HEK293 (cell line): ENCODE data around the gene PRDM11.

Experiments
- CTCF ChIA-PET: fragments of 350-600 bp; formaldehyde crosslinking; extraction: SDS; loops from one replicate; lab custom pipeline; 2021; ENCODE audit warnings: antibody characterized with exemption; lab: Yijun Ruan, JAX
- POLR2A ChIA-PET: fragments of 300-600 bp; formaldehyde crosslinking; extraction: SDS; loops from one replicate; lab custom pipeline; 2020; ENCODE audit warnings: antibody characterized with exemption, inconsistent platforms; lab: Yijun Ruan, JAX
- H3K27ac ChIP-seq: fragments of 200-500 bp; sonication (Bioruptor generic); 2 replicates; pipeline ENCODE4 v1.5.1; 2014; ENCODE audit warnings: low read depth, low read length, control low read depth, inconsistent platforms; ENCODE audit errors: extremely low read depth
- H3K36me3 ChIP-seq, 2 experiments: fragments of 200-500 bp in 1 of 2; sonication (Bioruptor generic) in 1 of 2; 1 replicate in 1 of 2; 2 replicates in 1 of 2; pipeline ENCODE4 v1.5.1; 2014 to 2017; ENCODE audit warnings: inconsistent platforms in 2 of 2, low read length in 2 of 2; ENCODE audit not compliant: control insufficient read depth in 2 of 2, insufficient read depth in 1 of 2
- H3K4me1 ChIP-seq: fragments of 200-500 bp; sonication (Bioruptor generic); 2 replicates; pipeline ENCODE4 v1.5.1; 2014; ENCODE audit warnings: mild to moderate bottlenecking, low read length, inconsistent platforms; ENCODE audit not compliant: control insufficient read depth, insufficient read depth
- H3K4me3 ChIP-seq: 2 replicates; pipeline ENCODE4 v1.5.1; 2011; ENCODE audit warnings: low read depth, mild to moderate bottlenecking, control low read depth, low read length, moderate library complexity
- H3K9me3 ChIP-seq: fragments of 200-500 bp; sonication (Bioruptor generic); 2 replicates; pipeline ENCODE4 v1.5.1; 2014; ENCODE audit warnings: low read depth, low read length, inconsistent platforms; ENCODE audit not compliant: control insufficient read depth, insufficient read depth
- FEZF1 ChIP-seq: fragments of 450-650 bp; formaldehyde crosslinking; IDR thresholded peaks from 2 replicates; pipeline ENCODE4 v1.5.1; 2016; ENCODE audit warnings: missing biosample characterization, missing genetic modification characterization
- GLI2 ChIP-seq: fragments of 450-650 bp; formaldehyde crosslinking; IDR thresholded peaks from 2 replicates; pipeline ENCODE4; 2017; ENCODE audit warnings: missing biosample characterization, missing genetic modification characterization, low read depth, borderline replicate concordance
- GLIS1 ChIP-seq: fragments of 450-650 bp; formaldehyde crosslinking; IDR thresholded peaks from 2 replicates; pipeline ENCODE4 v1.5.1; 2016; ENCODE audit warnings: missing biosample characterization, missing genetic modification characterization
- MZF1 ChIP-seq: fragments of 450-650 bp; formaldehyde crosslinking; IDR thresholded peaks from 2 replicates; pipeline ENCODE4 v1.5.1; 2017; ENCODE audit warnings: missing biosample characterization, missing genetic modification characterization, borderline replicate concordance
- PBX3 ChIP-seq: sonication (generic); formaldehyde crosslinking; IDR thresholded peaks from 2 replicates; pipeline ENCODE4 v1.8.1; 2022; ENCODE audit warnings: mild to moderate bottlenecking, moderate library complexity, missing genetic modification reagents
- PRDM4 ChIP-seq: fragments of 450-650 bp; formaldehyde crosslinking; IDR thresholded peaks from 2 replicates; pipeline ENCODE4 v1.5.1; 2017; ENCODE audit warnings: missing biosample characterization, missing genetic modification characterization
- YY1 ChIP-seq: fragments of 450-650 bp; formaldehyde crosslinking; IDR thresholded peaks from 2 replicates; pipeline ENCODE4 v1.5.1; 2018; ENCODE audit warnings: missing biosample characterization, missing genetic modification characterization
- ZBTB1 ChIP-seq: fragments of 450-650 bp; formaldehyde crosslinking; IDR thresholded peaks from 2 replicates; pipeline ENCODE4 v1.5.1; 2016; ENCODE audit warnings: missing biosample characterization, missing genetic modification characterization
- ZFP69B ChIP-seq: fragments of 450-650 bp; formaldehyde crosslinking; IDR thresholded peaks from 2 replicates; pipeline ENCODE4 v1.5.1; 2016; ENCODE audit warnings: missing biosample characterization, missing genetic modification characterization
- ZIC2 ChIP-seq: fragments of 450-650 bp; formaldehyde crosslinking; IDR thresholded peaks from 2 replicates; pipeline ENCODE4 v1.5.1; 2016; ENCODE audit warnings: missing biosample characterization, missing genetic modification characterization
- ZNF138 ChIP-seq: fragments of 450-650 bp; formaldehyde crosslinking; IDR thresholded peaks from 2 replicates; pipeline ENCODE4 v1.5.1; 2016; ENCODE audit warnings: missing biosample characterization, missing genetic modification characterization, borderline replicate concordance
- ZNF157 ChIP-seq: fragments of 450-650 bp; formaldehyde crosslinking; IDR thresholded peaks from 2 replicates; pipeline ENCODE4 v1.5.1; 2016; ENCODE audit warnings: missing biosample characterization, missing genetic modification characterization
- ZNF214 ChIP-seq: fragments of 450-650 bp; formaldehyde crosslinking; IDR thresholded peaks from 2 replicates; pipeline ENCODE4 v1.5.1; 2017; ENCODE audit warnings: missing biosample characterization, mild to moderate bottlenecking, missing genetic modification characterization, borderline replicate concordance
- ZNF223 ChIP-seq: fragments of 450-650 bp; formaldehyde crosslinking; IDR thresholded peaks from 2 replicates; pipeline ENCODE4 v1.5.1; 2016; ENCODE audit warnings: missing biosample characterization, missing genetic modification characterization
- ZNF266 ChIP-seq: fragments of 450-650 bp; formaldehyde crosslinking; IDR thresholded peaks from 2 replicates; pipeline ENCODE4 v1.5.1; 2016; ENCODE audit warnings: missing biosample characterization, missing genetic modification characterization, low read depth
- ZNF324 ChIP-seq: fragments of 450-650 bp; formaldehyde crosslinking; IDR thresholded peaks from 2 replicates; pipeline ENCODE4 v1.5.1; 2016; ENCODE audit warnings: missing biosample characterization, missing genetic modification characterization
- ZNF404 ChIP-seq: fragments of 450-650 bp; formaldehyde crosslinking; IDR thresholded peaks from 2 replicates; pipeline ENCODE4 v1.5.1; 2017; ENCODE audit warnings: missing biosample characterization, missing genetic modification characterization
- ZNF529 ChIP-seq: fragments of 450-650 bp; formaldehyde crosslinking; IDR thresholded peaks from 2 replicates; pipeline ENCODE4 v1.5.1; 2017; ENCODE audit warnings: missing genetic modification characterization, missing biosample characterization; ENCODE audit not compliant: insufficient replicate concordance
- ZNF626 ChIP-seq: fragments of 450-650 bp; sonication (Bioruptor Pico); formaldehyde crosslinking; IDR thresholded peaks from 2 replicates; pipeline ENCODE4 v1.5.1; 2018; ENCODE audit warnings: missing biosample characterization, missing genetic modification characterization, inconsistent platforms
- ZNF654 ChIP-seq: fragments of 450-650 bp; formaldehyde crosslinking; IDR thresholded peaks from 2 replicates; pipeline ENCODE4 v1.5.1; 2016; ENCODE audit warnings: low read depth, missing biosample characterization, missing genetic modification characterization
- ZNF658 ChIP-seq: fragments of 450-650 bp; formaldehyde crosslinking; IDR thresholded peaks from 2 replicates; pipeline ENCODE4; 2016; ENCODE audit warnings: missing biosample characterization, missing genetic modification characterization
- ZNF830 ChIP-seq: fragments of 450-650 bp; IDR thresholded peaks from 2 replicates; pipeline ENCODE4 v1.5.0; 2018; ENCODE audit warnings: missing biosample characterization, missing genetic modification characterization, low read depth, mild to moderate bottlenecking, moderate library complexity
- ZSCAN23 ChIP-seq: fragments of 450-650 bp; formaldehyde crosslinking; IDR thresholded peaks from 2 replicates; pipeline ENCODE4 v1.5.1; 2016; ENCODE audit warnings: missing biosample characterization, missing genetic modification characterization
- TF ChIP-seq, protein P1 (sequence below): fragments of 450-650 bp; formaldehyde crosslinking; IDR thresholded peaks from 2 replicates; pipeline ENCODE4 v1.5.1; 2016; ENCODE audit warnings: missing biosample characterization, missing genetic modification characterization, borderline replicate concordance
- TF ChIP-seq, protein P2 (sequence below): fragments of 450-650 bp; formaldehyde crosslinking; IDR thresholded peaks from 2 replicates; pipeline ENCODE4 v1.5.1; 2016; ENCODE audit warnings: missing biosample characterization, missing genetic modification characterization
- TF ChIP-seq, protein P3 (sequence below): fragments of 450-650 bp; formaldehyde crosslinking; IDR thresholded peaks from 2 replicates; pipeline ENCODE4 v1.5.1; 2016; ENCODE audit warnings: missing biosample characterization, missing genetic modification characterization, borderline replicate concordance
- TF ChIP-seq, protein P4 (sequence below): fragments of 450-650 bp; formaldehyde crosslinking; IDR thresholded peaks from 2 replicates; pipeline ENCODE4 v1.5.1; 2016; ENCODE audit warnings: missing biosample characterization, missing genetic modification characterization

Gene PRDM11

GRCh38 chr11:45158210-45158731 is 11.8 kb downstream of the PRDM11 start:
- Histone ChIP-seq H3K27ac (no peak overlapping the region), H3K36me3 (no peaks in the 10 kb centered on the region), H3K4me1 (no peaks in the 10 kb centered on the region), H3K4me3 (no peak overlapping the region), H3K9me3 (no peaks in the 10 kb centered on the region)
- POLR2A ChIA-PET, result no interaction called here
- CTCF ChIA-PET, result interaction anchor here (0.6 to 1.2 kb wide), 3 partner anchors 15 to 133 kb away, joined by 5 to 6 read pairs (median 5); no protein-coding TSS in a partner anchor
- TF ChIP-seq ZNF138 (tag by site-specific recombination) (no peak), ZIC2 (tag by site-specific recombination) (peak; percentile 94), GLI2 (tag by site-specific recombination) (no peak), PRDM4 (no peak), YY1 (tag by site-specific recombination) (no peak), ZNF266 (tag by site-specific recombination) (no peak), ZNF404 (tag by site-specific recombination) (no peak), ZNF654 (tag by site-specific recombination) (no peak), ZNF658 (no peak), ZNF626 (tag by site-specific recombination) (no peak), ZNF223 (peak; percentile 77; the same call in 1 of the 2 replicates), ZBTB1 (tag by site-specific recombination) (no peak), ZNF830 (tag by site-specific recombination) (no peak), GLIS1 (tag by site-specific recombination) (peak; percentile 52), ZFP69B (tag by site-specific recombination) (peak; percentile 64; the same call in 1 of the 2 replicates), ZSCAN23 (tag by site-specific recombination) (no peak), ZNF529 (tag by site-specific recombination) (no peak), PBX3 (CRISPR knock-in tag) (0 out of 2 replicates have a peak, but pooled peaks have one; percentile 47), MZF1 (tag by site-specific recombination) (no peak), ZNF324 (tag by site-specific recombination) (no peak), FEZF1 (tag by site-specific recombination) (no peak), ZNF214 (no peak), ZNF157 (tag by site-specific recombination) (no peak)
- TF ChIP-seq, protein P1, sequence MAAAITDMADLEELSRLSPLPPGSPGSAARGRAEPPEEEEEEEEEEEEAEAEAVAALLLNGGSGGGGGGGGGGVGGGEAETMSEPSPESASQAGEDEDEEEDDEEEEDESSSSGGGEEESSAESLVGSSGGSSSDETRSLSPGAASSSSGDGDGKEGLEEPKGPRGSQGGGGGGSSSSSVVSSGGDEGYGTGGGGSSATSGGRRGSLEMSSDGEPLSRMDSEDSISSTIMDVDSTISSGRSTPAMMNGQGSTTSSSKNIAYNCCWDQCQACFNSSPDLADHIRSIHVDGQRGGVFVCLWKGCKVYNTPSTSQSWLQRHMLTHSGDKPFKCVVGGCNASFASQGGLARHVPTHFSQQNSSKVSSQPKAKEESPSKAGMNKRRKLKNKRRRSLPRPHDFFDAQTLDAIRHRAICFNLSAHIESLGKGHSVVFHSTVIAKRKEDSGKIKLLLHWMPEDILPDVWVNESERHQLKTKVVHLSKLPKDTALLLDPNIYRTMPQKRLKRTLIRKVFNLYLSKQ, result no peak
- TF ChIP-seq, protein P2, sequence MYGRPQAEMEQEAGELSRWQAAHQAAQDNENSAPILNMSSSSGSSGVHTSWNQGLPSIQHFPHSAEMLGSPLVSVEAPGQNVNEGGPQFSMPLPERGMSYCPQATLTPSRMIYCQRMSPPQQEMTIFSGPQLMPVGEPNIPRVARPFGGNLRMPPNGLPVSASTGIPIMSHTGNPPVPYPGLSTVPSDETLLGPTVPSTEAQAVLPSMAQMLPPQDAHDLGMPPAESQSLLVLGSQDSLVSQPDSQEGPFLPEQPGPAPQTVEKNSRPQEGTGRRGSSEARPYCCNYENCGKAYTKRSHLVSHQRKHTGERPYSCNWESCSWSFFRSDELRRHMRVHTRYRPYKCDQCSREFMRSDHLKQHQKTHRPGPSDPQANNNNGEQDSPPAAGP, result peak; percentile 20; the same call in 1 of the 2 replicates
- TF ChIP-seq, protein P3, sequence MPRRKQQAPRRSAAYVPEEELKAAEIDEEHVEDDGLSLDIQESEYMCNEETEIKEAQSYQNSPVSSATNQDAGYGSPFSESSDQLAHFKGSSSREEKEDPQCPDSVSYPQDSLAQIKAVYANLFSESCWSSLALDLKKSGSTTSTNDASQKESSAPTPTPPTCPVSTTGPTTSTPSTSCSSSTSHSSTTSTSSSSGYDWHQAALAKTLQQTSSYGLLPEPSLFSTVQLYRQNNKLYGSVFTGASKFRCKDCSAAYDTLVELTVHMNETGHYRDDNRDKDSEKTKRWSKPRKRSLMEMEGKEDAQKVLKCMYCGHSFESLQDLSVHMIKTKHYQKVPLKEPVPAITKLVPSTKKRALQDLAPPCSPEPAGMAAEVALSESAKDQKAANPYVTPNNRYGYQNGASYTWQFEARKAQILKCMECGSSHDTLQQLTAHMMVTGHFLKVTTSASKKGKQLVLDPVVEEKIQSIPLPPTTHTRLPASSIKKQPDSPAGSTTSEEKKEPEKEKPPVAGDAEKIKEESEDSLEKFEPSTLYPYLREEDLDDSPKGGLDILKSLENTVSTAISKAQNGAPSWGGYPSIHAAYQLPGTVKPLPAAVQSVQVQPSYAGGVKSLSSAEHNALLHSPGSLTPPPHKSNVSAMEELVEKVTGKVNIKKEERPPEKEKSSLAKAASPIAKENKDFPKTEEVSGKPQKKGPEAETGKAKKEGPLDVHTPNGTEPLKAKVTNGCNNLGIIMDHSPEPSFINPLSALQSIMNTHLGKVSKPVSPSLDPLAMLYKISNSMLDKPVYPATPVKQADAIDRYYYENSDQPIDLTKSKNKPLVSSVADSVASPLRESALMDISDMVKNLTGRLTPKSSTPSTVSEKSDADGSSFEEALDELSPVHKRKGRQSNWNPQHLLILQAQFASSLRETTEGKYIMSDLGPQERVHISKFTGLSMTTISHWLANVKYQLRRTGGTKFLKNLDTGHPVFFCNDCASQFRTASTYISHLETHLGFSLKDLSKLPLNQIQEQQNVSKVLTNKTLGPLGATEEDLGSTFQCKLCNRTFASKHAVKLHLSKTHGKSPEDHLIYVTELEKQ (tag by site-specific recombination), result no peak
- TF ChIP-seq, protein P4, sequence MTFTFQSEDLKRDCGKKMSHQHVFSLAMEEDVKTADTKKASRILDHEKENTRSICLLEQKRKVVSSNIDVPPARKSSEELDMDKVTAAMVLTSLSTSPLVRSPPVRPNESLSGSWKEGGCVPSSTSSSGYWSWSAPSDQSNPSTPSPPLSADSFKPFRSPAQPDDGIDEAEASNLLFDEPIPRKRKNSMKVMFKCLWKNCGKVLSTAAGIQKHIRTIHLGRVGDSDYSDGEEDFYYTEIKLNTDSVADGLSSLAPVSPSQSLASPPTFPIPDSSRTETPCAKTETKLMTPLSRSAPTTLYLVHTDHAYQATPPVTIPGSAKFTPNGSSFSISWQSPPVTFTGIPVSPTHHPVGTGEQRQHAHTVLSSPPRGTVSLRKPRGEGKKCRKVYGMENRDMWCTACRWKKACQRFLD (tag by site-specific recombination), result no peak
